Iris pigment epithelial cell (primary cell): ENCODE data around the gene FAM149B1.
A peak's percentile ranks its signal among the peaks of the same experiment; 100 is the strongest.

Experiments used
- DNase-seq: peaks from one replicate; pipeline ENCODE4 v3.0.0-alpha.2; 2011; ENCODE audit warnings: low read depth

FAM149B1 gene

DNA sequence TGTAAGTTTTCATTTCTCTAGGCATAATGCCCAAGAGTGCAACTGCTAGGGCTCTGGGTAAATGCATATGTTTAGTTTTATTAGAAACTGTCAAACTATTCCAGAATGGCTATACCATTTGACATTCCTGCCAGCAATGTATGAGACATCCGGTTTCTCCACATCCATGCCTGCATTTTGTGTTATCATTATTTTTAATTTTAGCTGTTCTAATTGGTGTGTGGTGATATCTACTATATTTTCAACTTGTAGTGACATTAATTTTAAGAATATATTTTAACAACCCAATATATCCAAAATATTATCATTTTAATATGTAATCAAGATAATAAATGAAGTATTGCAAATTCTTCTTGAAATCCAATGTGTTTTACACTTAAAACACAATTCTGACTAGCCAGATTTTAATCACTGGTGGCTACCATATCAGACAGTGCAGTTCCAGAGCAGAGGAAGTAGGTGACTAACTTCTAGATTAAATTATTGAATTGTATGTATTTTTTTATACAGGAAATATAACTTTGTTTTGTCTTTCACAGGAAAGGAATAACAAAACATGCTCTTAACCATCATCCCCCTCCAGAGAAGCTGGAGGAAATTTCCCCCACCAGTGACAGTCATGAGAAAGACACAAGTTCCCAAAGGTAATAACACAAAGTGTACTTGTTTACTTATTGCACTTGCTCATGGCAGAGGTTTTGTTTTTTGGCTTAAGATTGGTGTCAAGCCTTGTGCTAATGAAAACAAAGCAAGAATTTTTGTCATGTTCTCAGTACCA, 6.4 kb downstream of the FAM149B1 start:
- DNase-seq, result no peak

DNA sequence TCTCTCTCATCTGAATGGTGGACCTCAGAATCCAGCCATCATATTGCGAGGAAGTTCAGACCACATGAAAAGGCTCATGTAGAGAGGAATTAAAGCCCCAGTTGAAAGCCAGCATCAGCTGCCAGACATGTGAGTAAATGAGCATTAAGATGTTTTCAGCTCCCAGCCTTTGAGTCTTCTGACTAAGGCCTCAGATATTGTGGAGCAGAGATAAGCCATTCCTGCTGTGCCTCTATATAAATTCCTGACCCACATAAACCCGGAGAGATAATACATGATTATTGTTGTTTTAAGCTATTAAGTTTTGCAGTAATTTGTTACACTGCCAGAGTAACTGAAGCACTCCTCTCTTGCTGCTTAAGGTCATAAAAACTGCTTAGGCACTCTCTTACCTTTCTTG, 14.6 kb downstream of the FAM149B1 start:
- DNase-seq, result peak; percentile 81

DNA sequence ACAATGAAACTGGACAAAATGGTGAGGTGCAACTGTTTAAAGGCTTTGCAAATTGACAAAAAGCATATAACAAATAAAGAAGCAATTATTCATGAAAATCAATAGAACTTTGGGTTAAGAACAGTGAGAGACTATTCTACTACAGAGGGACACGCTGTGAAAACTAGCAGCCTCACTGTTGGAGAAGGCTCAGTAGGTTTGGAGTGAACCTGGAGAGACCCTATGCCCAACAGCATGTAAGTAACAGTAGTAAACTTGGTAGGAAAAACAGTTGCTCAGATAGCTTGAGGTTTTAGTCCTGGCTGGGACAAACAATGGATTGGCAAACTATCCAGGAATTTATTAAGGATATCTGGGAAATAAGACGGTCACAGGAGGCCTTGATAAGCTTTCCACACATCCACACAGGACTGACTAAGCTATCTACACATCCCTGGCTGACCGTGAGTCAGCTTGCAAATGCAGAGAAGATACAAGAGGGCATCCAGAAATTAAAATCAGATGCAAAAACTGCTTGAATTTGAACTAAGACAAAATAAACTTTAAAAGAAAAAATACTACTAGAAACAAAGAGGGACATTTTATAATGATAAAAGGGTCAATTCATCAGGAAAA, 15.9 kb downstream of the FAM149B1 start:
- DNase-seq, result peak; percentile 72

DNA sequence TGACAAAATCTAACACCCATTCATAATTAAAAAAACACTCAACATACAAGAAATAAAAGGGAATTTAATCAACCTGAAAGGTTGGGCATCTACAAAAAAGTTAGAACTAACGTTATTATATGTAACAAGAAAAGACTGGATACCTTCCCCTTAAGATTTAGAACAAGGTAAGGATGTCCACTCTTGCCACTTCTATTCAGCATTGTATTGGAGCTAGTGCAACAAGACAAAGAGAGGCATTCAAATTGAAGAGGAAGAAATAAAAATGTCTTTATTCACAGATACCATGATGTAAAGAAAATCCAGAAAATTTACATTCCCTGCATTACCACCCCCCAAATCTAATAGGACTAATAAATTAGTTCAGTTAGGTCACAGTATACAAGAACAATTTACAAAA, 18.3 kb downstream of the FAM149B1 start:
- DNase-seq, result no peak

DNA sequence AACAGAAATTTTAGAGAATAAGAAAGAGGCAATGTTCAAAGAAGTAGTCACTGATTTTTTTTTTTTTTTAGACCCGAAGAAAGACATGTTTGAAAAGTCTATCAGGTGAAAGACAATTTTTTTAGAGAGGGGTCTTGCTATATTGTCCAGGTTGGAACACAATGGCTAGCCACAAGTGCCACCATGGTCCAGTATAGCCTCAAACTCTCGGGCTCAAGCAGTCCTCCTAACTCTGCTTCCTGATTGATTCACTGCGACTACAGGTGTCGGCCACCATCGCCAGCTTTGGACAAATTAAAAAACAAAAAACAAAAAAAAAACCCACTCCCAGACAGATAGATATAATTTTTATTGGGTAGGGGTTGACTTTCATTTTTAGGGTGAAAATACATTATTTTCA, 22.3 kb downstream of the FAM149B1 start:
- no peak for DNase-seq

DNA sequence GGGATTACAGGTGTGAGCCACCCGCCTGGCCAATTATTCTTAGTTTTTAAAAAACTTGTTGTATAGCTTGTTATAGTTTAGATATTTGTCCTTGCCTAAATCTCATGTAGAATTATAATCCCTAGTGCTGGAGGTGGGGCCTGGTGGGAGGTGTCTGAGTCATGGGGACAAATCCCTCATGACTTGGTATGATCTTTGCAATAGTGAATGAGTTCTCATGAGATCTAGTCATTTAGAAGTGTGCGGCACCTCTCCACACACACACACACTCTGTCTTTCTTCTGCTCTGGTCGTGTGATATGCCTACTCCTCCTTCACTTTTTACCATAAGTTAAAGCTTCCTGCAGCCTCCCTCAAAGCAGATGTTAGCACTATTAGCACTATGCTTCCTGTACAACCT, 37.2 kb downstream of the FAM149B1 start:
- no peak for DNase-seq

DNA sequence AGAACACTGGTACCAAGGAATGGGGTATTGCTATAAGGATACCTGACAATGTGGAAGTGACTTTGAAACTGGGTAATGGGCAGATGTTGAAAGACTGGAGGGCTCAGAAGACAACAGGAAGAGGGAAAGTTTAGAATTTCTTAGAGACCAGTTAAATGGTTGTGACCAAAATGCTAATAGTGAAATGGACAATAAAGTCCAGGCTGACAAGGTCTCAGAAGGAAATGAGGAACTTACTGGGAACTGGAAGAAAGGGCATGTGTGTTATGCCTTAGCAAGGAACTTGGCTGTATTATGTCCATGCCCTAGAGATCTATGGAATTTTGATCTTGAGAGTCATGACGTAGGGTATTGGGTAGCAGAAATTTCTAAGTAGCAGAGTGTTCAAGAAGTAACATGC, 38.0 kb downstream of the FAM149B1 start:
- DNase-seq, result no peak

DNA sequence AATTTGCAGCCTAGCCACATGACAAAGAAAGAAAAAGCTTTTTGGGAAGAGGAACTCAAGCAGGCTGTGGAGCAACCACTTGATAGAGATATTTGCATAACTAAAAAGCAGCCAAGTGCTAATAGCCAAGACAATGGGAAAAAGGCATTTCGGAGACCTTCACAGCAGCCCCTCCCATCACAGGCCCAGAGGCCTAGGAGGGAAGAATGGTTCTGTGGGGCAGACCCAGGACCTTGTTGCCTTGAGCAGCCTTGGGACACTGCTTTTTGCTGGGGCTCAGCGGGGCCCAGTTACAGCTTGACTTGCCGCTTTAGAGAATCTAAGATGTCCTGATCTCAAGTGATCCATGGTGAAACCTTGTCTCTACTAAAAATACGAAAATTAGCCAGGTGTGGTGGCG, 38.5 kb downstream of the FAM149B1 start:
- no peak for DNase-seq

DNA sequence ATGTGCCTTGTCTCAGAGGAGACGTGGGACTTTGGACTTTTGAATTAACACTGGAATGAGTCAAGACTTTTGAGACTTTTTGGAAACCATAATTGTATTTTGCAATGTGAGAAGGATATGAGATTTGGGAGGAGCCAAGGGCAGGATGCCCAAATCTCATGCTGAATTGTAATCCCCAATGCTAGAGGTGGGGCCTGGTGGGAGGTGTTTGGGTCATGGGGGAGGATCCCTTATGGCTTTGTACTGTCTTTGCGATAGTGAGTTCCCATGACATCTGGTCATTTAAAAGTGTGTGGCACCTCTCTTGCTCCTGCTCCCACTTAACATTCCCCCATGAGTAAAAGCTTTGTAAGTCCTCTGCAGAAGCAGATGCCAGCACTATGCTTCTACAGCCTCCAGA, 40.0 kb downstream of the FAM149B1 start:
- no peak for DNase-seq

DNA sequence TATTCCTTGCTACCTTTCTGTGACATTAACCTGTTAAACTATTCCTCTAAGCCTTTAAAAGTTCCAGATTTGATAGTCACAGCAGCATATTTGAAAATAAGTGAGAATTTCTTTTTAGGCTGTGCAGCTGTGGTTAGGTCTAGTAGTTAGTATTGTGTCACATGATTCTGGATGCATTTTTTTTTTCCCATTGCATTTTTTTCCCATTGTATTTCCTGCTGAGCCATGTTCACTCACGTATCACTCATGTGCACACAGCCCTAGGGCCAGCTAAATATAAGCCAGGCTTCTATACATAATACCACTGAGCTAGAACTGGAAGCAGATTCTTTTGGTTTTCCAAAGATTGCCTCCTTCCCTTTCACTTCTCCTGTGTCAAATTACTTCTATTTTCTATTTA, 41.8 kb downstream of the FAM149B1 start:
- peak; percentile 41 for DNase-seq

DNA sequence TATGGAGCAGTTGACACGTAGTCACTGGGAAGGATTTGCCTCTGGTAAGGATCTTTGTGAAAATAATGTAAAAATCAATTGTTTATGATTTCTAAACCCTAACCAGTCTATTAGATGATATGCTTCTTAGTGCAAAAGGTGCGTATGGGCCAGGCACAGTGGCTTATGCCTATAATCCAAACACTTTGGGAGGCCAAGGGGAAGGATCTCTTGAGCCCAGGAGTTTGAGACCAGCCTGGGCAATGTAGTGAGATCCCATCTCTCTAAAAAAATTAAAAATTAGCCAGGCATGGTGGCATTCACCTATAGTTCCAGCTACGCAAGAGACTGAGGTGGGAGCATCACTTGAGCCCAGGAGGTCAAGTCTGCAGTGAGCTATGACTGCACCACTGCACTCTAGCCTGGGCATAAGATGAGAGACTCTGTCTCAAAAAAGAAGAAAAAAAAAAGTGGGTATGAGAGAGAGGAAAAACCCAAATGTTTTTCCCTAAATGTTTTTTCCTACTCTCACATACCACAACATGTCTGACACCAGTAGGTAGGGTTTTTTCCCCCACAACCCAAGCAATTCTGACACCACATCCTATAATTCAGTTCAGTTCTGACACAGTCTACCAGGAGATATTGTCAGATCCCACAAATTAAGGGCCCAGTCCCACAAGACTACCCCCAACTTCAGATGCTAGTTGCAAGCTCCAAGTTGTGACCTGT, 42.6 kb downstream of the FAM149B1 start:
- no peak for DNase-seq

DNA sequence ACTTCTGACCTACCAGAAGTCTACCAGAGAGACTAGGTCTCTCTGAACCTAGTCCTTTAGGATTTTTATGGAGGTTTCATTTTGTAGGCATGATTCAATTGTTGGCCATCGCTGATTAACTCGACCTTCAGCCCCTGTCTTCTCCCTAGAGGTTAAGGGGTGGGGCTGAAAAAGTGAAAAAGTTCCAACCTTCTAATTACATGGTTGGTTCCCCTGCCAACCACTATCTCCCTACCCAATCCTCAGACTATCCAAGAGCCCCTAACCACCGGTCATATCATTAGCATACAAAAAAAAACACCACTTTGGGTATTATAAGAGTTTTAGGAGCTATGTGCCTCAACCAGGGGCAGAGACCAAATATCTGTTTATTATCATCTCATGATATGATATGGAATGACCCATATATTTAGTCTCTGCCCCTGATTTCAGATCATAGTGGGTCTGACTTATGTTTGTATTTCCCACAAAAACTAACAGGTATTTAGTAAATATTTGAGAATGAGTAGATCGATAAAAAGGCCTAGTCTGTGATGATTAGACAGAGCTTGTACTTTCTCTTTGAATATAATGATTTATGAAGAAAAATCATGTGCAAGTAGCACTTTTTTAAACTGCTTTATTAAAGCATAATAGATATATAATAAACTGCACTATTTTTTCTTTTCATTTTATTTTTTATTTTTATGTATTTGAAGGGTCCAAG, 43.3 kb downstream of the FAM149B1 start:
- DNase-seq, result no peak

DNA sequence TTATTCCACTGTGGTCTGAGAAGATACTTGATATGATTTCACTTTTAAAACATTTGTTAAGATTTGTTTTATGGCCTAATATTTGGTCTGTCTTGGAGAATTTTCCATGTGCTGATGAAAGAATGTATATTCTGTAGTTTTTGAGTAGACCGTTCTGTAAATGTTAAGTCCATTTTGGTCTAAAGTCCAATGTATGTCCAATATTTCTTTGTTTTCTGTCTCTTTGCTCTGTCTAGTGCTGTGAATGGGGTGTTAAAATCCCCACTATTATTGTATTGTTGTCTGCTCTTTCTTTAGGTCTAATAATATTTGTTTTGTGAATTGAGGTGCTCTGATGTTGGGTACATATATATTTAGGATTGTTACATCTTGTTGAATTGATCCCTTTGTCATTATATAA, 47.8 kb downstream of the FAM149B1 start:
- DNase-seq, result no peak

DNA sequence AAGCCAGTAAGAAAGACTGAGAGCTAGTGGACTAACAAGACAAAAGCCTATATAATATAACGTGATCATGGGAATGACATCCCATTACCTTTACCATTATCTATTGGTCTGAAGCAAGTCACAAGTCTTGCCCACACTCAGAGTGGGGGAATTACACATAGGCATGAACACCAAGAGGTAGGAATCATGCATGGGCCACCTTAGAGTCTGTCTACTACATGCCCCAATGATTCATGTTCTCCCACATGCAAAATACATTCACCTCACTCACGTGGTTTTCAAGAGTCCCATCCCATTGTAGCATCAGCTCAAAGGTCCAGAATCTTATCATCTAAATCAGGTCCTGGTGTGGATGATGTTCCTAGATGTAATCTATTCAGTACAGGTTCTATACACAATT, 49.7 kb downstream of the FAM149B1 start:
- no peak for DNase-seq

DNA sequence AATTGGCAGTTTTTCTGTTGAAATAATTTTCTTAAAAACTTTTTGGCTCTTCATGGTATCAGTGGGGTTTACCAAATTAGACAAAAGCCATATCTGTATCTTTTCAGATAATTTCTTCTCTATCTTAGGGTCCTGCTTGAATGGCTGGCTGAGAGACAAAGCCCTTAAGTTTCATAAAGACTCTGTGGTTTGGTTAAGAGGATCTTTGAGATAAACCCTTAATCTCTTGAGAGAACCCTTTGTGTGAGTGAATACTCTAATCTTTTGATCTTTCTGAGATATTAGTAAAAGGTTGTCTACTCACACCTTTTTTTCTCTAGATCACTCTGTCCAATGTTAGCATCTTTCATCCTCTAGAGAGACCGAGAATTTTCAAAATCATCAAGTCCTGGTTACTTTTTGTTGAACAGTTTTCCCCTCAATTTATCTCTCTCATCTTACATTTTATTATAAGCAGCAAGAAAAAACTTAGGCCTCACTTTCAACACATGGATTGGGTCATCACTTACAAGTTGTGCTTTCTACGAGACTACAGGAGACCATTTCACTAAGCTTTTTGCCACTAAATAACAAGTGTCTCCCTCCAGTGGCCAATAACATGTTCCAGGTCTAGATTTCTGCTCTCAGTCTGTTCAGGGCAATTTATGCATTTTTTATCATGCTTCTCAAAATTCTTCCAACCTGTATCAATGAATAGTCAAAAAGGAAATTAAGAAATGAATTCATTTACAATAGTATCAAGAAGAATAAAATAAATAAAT, 50.7 kb downstream of the FAM149B1 start:
- peak; percentile 53 for DNase-seq

DNA sequence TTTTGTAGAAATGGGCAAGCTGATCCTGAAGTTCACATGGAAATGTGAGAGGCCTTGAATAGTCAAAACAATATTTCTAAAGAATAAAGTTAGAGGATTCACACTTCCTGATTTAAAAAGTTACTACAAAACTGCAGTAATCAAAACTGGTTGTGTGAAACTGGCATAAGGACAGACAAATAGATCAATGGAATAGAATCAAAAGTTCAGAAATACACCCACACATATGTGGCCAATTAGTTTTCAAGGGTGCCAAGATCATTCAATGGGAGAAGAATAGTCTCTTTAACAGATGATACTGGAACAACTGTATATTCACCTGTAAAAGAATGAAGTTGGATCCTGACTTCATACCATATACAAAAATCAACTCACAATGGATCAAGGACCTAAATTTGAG, 51.5 kb downstream of the FAM149B1 start:
- no peak for DNase-seq

DNA sequence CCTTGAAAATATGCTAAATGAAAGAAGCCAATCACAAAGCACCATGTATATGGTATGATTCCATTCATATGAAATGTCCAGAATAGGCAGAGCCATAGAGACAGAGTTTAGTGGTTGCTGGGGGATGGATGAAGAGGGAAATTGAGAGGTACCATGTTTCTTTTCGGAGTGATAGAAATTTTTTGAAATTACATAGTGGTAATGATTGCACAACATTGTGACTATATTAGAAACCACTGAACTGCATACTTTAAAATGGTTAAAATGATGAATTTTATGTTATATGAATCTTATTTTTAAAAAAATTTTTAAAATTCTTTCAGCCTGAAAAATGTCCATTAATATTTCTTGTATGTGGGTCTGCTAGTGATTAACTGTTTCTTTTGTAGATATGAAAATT, 53.1 kb downstream of the FAM149B1 start:
- DNase-seq, result no peak

DNA sequence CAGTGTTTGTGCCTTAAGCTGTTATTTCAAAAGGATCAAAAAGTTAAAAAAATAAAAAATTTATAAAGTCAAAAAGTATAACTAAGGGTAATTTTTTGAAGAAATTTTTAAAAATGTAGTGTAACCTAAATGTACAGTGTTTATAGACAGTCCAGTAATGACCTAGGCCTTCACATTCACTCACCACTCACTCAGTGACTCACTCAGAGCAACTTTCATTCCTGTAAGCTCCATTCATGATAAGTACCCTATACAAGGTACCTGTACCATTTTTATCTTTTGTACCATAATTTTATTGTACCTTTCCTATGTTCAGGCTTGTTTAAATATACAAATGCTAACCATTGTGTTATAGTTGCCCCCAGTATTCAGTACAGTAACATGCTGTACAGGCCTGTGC, 57.6 kb downstream of the FAM149B1 start:
- DNase-seq, result peak; percentile 53

DNA sequence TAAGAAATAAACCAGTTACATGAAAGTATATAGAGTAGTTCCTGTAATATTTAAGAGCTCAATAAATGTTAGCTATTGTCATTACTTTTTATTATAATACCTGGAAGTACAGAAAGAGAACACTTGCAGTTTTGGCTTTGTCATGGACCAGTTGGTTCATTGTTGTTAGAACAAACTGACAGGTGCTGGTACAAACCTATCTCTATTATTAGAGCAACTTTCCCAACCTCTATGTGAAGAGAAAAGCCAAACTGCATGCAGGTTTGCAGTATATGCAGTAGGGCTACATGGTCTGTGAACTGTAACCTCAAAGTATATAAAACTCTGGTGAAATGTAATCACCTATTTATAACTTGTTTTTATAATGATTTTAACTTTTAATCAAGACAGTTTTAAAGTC, 58.7 kb downstream of the FAM149B1 start:
- DNase-seq, result no peak

DNA sequence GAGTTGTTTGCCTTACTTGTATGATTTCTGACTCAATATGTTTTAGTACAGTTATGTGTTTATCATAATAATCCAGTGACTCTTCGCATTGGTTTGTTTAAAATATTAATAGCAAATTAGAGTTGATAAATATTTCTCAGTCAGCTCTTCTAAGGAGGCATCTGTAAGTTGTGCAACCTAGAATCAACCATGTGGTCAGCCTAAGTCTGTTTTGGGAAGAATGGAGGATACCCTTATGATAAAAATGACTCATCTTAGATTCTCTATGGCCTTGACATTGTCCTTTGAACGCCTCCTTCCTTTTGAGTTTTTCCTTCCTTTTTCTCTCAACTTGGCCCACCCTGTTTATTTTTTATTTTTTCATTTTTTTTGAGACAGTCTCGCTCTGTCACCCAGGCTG, 60.3 kb downstream of the FAM149B1 start:
- DNase-seq, result peak; percentile 78

DNA sequence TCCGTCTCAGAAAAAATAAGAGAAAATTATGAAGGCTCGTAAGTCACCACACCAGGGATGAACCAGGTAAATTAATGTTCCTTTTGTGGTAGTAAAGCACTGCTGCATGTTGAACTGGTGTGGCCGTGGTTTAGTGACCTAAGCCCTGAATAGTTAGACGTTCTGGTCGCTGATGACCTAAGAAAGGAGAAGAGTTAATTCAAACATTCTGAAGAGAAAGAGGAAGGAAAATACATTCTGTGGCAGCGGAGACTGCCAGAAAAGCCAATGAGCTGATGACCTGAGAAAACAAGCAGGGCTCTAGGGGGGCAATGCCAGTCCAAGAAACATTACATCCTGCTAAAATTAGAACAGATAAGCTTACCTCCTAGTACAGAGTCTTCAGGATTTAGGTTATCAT, 61.6 kb downstream of the FAM149B1 start:
- no peak for DNase-seq

DNA sequence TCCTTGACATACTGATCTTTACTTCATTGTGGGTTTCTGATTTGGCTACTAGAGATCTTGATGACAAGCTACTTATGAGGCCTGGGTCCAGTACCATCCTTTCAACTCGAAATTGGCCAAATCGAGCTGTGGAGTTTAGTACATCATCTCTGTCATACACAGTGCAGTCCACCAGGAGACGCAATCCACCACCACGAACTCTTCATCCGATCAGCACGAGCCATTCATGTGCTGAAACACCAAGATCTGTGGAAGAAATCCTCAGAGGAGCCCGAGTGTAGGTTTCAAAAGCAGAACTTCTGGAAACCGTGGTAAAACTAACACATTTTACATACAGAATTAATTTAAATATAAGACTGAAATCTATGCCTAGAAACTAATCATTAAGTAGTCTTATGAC, 65.0 kb downstream of the FAM149B1 start:
- DNase-seq, result no peak
